22Rv1 (cell line): ENCODE measurements around the gene AACS.
"Not testable (repeated sequence)": the region's sequence is repeated elsewhere in the genome, so short reads cannot be mapped to it uniquely, and the experiment has no call there.

Experiments
- H3K27ac ChIP-seq: fragments of 450-650 bp; 2 replicates; pipeline ENCODE4 v1.5.1; 2017
- CTCF ChIP-seq: fragments of 450-650 bp; IDR thresholded peaks from 2 replicates; pipeline ENCODE4 v1.5.1; 2017; ENCODE audit warnings: mild to moderate bottlenecking
- ZFX ChIP-seq: fragments of 450-650 bp; IDR thresholded peaks from 2 replicates; pipeline ENCODE4 v1.6.1; 2017; ENCODE audit warnings: antibody characterized with exemption, borderline replicate concordance

AACS gene

DNA sequence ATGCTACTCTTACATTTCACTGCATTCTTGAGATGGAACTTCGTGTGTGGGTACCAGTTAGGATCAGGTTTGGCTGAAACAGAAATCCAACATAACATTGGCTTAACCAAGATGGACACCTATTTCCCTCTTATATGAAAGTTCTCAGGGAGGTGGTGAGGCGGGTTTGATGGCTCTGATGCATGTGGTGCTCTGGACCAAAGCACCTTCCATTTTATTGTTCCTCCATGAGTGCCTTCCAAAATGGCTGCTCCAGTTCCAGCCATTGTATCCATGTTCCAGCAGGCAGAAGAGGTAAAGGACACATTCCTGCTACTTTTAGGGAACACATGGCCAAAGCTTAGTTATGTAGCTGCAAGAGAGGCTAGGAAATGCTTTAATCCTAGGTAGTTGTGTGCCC lies 42.2 kb upstream of the AACS start:
- H3K27ac ChIP-seq = no peak overlapping the region
- TF ChIP-seq CTCF = no peak
- no peak for TF ChIP-seq ZFX

DNA sequence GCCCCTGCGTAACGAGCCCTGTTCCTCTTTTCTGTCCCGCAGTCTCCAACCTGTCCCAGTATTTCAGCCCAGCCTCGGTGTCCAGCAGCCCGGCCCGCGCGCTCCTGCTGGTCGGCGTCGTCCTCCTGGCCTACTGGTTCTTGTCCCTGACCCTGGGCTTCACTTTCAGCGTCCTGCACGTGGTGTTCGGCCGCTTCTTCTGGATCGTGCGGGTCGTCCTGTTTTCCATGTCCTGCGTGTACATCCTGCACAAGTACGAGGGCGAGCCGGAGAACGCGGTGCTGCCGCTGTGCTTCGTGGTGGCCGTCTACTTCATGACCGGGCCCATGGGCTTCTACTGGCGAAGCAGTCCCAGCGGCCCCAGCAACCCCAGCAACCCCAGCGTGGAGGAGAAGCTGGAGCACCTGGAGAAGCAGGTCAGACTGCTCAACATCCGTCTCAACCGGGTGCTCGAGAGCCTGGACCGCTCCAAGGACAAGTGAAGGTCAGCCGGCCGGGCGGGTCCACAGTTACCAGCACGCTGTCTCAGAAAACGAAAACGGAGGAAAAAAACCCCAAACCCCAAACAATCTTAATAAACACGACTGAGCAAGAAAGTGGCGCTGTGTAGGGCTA lies 40.2 kb upstream of the AACS start:
- H3K27ac ChIP-seq = no peak overlapping the region
- no peak for TF ChIP-seq CTCF
- no peak for TF ChIP-seq ZFX

GRCh38 chr12:125025606-125026235 lies 39.5 kb upstream of the AACS start:
- no peak overlapping the region for H3K27ac ChIP-seq
- TF ChIP-seq CTCF (no peak), ZFX (no peak)

- no peak overlapping the region for H3K27ac ChIP-seq
- TF ChIP-seq ZFX (no peak), CTCF (no peak)
These were observed 37.1 kb upstream of the AACS start for GRCh38 chr12:125028106-125028505.

DNA sequence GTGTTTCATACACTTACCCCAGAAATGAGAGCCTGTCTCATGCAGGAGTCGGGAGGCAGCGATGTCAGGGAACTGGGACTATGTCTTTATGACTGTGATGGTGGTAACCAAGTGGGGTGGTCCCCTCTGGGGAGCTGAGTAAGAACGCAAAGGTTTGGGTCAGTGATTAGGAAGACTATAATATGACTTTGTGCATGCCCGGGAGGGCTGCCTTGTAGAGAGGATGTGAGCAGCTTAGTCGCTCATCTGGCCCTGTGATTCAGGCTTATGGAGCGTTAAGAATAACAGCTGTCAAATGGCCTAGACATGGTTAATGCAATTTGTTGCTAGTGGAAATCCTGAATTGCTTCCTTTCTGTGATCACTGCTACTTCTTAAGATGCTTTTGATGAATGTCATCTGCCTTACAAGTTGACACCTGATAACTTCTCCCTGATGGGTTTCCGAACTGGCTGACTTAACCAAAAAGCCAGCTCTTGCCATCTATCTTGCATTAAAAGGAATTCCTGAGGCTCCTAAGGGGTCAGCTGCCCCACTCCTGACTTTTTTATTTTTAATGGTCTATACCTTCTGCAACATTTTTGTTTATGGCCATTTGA lies 35.4 kb upstream of the AACS start:
- H3K27ac ChIP-seq = no peak overlapping the region

DNA sequence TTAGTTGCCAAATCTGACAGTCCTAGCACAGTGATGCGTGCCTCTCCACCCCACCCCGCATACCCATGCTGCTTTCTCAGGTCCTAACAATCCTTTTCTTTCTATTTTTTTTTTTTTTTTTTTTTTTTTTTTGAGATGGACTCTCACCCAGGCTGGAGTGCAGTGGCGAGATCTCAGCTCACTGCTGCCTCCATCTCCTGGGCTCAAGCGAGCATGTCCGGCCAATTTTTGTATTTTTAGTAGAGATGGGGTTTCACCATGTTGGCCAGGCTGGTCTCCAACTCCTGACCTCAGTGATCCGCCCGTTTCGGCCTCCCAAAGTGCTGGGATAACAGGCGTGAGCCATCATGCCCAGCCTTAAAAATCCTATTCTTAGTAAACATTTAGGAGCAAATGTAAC lies 33.8 kb upstream of the AACS start:
- not testable (repeated sequence) for H3K27ac ChIP-seq

More for the DNA sequence above, 35.4 kb upstream of the AACS start:
- TF ChIP-seq CTCF (no peak), ZFX (no peak)

GRCh38 chr12:125032466-125033152 lies 32.6 kb upstream of the AACS start:
- H3K27ac ChIP-seq = peak overlapping the region; percentile 61
- TF ChIP-seq CTCF (0 out of 2 replicates have a peak, but pooled peaks have one; percentile 4), ZFX (no peak)
